GM23248 (cell line): ENCODE results near the gene MYMK. TPM values are rescaled to one million over a fixed set of nuclear protein-coding genes. Genes with fewer than 3 reads are reported as not detected.

Experiments used
- DNase-seq: peaks from one replicate; pipeline ENCODE4 v3.0.0-alpha.2; 2015
- H2AFZ ChIP-seq: fragments of 200-600 bp; sonication (generic); 2 replicates; pipeline ENCODE4 v1.6.1; 2016; ENCODE audit warnings: antibody characterized with exemption
- H3F3A ChIP-seq: fragments of 200-600 bp; sonication (generic); 2 replicates; pipeline ENCODE4 v1.6.1; 2016; ENCODE audit warnings: mild to moderate bottlenecking, antibody characterized with exemption, mixed run types; ENCODE audit not compliant: insufficient read depth
- H3K27ac ChIP-seq: fragments of 200-600 bp; sonication (generic); 2 replicates; pipeline ENCODE4 v1.5.1; 2016; ENCODE audit warnings: mild to moderate bottlenecking
- H3K27me3 ChIP-seq: fragments of 200-600 bp; sonication (generic); replicated peaks from 2 replicates; pipeline ENCODE4 v1.6.1; 2016; ENCODE audit warnings: mild to moderate bottlenecking; ENCODE audit not compliant: insufficient read depth
- H3K36me3 ChIP-seq: fragments of 200-600 bp; sonication (generic); 2 replicates; pipeline ENCODE4 v1.6.1; 2016; ENCODE audit warnings: low read depth, mild to moderate bottlenecking
- H3K4me1 ChIP-seq: fragments of 200-600 bp; sonication (generic); 2 replicates; pipeline ENCODE4 v1.6.1; 2016; ENCODE audit warnings: mild to moderate bottlenecking; ENCODE audit not compliant: insufficient read depth
- H3K4me2 ChIP-seq: fragments of 200-600 bp; sonication (generic); one replicate; pipeline ENCODE4 v1.6.1; 2016; ENCODE audit warnings: mild to moderate bottlenecking; ENCODE audit not compliant: unreplicated experiment
- H3K4me3 ChIP-seq: fragments of 200-600 bp; sonication (generic); 2 replicates; pipeline ENCODE4 v1.5.1; 2016; ENCODE audit warnings: mild to moderate bottlenecking
- H3K79me2 ChIP-seq: fragments of 200-600 bp; sonication (generic); 2 replicates; pipeline ENCODE4 v1.6.1; 2016; ENCODE audit warnings: mild to moderate bottlenecking; ENCODE audit not compliant: insufficient read depth
- H3K9ac ChIP-seq: fragments of 200-600 bp; sonication (generic); 2 replicates; pipeline ENCODE4 v1.6.1; 2016; ENCODE audit warnings: mild to moderate bottlenecking
- H3K9me2 ChIP-seq: fragments of 200-600 bp; sonication (generic); 2 replicates; pipeline ENCODE4 v1.6.1; 2016; ENCODE audit warnings: mixed run types, mild to moderate bottlenecking, moderate library complexity; ENCODE audit not compliant: insufficient read depth
- H3K9me3 ChIP-seq: fragments of 200-600 bp; sonication (generic); one replicate; pipeline ENCODE4 v1.6.1; 2017; ENCODE audit warnings: low read depth
- H4K20me1 ChIP-seq: fragments of 200-600 bp; sonication (generic); 2 replicates; pipeline ENCODE4 v1.6.0; 2016; ENCODE audit not compliant: insufficient read depth
- EZH2 ChIP-seq: fragments of 200-600 bp; sonication (generic); IDR thresholded peaks from 2 replicates; pipeline ENCODE4 v1.6.1; 2018; ENCODE audit warnings: antibody characterized with exemption, mild to moderate bottlenecking; ENCODE audit not compliant: insufficient read depth, poor library complexity, severe bottlenecking
- EZH2phosphoT487 ChIP-seq: fragments of 200-600 bp; sonication (generic); IDR thresholded peaks from 2 replicates; pipeline ENCODE4 v1.6.1; 2018; ENCODE audit warnings: antibody characterized with exemption, moderate library complexity, mild to moderate bottlenecking, low read depth; ENCODE audit not compliant: insufficient read depth
- WGBS, 2 experiments: methylation state at CpG; one replicate each; pipeline ENCODE4 v1.1.6; 2015 to 2017; ENCODE audit warnings: low lambda C conversion rate in 2 of 2, low coverage in 1 of 2; ENCODE audit errors: missing lambda C conversion rate in 2 of 2; 5-methylcytosine and 5-hydroxymethylcytosine counted together
- in situ Hi-C: fragments of 300-500 bp; cut with MboI; formaldehyde crosslinking; loops from 2 replicates; pipeline ENCODE4 v1.15.0; 2020
- polyA plus RNA-seq: library from polyadenylated mRNA; unstranded; fragments of >200 nt; fragmentation: Nextera tagmentation; extraction: Ambion mirVana; gene quantifications from 2 replicates; pipeline ENCODE4 v1.2.1, GENCODE V29; 2016
- total RNA-seq: library from RNA; depleted of rRNA; stranded (reverse); fragments of >200 nt; shearing (Covaris generic); gene quantifications from 2 replicates; pipeline ENCODE4 v1.2.3, GENCODE V29; 2014

The MYMK gene
- total and polyA plus RNA-seq, 2 experiments from 2014 or later, result not detected

DNA sequence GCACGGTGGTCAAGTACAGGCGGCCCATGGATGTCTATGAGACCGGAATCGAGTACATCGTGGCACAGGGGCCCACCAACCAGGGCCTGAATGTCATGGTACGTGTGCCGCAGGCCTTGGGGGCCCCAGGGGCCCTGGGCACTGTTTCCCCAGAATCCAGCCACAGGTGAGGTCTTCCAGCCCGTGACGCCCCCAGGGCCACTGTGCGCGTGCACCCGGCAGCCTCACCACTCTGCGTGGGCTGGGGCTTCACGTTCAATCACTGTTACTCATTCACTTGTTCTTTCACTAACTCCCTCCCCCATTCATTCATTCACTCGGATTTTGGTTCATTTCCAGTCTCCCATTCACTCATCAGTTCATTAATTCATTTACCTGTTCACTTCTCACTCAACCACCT is 22.4 kb upstream of the MYMK start:
- WGBS, 2 experiments, result 62 to 65% methylated on average over 15 of the region's 15 CpGs
- DNase-seq, result no peak
- H3K9ac ChIP-seq, result no peak overlapping the region
- in situ Hi-C loops, result no loop called here
- H3F3A ChIP-seq, result no peaks in the 10 kb centered on the region
- no peaks in the 10 kb centered on the region for H4K20me1 ChIP-seq
- no peak overlapping the region for H3K4me2 ChIP-seq
- H3K9me2 ChIP-seq, result no peaks in the 10 kb centered on the region
- no peak for TF ChIP-seq EZH2phosphoT487
- TF ChIP-seq EZH2, result no peak
- no peak overlapping the region for H3K27ac ChIP-seq
- no peaks in the 10 kb centered on the region for H3K9me3 ChIP-seq
- no peak overlapping the region for H3K4me3 ChIP-seq
- H3K36me3 ChIP-seq, result no peaks in the 10 kb centered on the region
- H3K4me1 ChIP-seq, result no peaks in the 10 kb centered on the region
- no peaks in the 10 kb centered on the region for H3K79me2 ChIP-seq
- no peaks in the 10 kb centered on the region for H3K27me3 ChIP-seq
- H2AFZ ChIP-seq, result no peak overlapping the region

- Histone ChIP-seq H3K4me1 (no peaks in the 10 kb centered on the region), H3K9me3 (no peaks in the 10 kb centered on the region), H2AFZ (no peak overlapping the region), H3K27ac (no peak overlapping the region), H3K4me3 (no peak overlapping the region), H3K9me2 (no peaks in the 10 kb centered on the region), H3K27me3 (no peaks in the 10 kb centered on the region), H3K36me3 (no peaks in the 10 kb centered on the region), H3K79me2 (no peaks in the 10 kb centered on the region), H3K4me2 (no peak overlapping the region), H3F3A (no peaks in the 10 kb centered on the region), H4K20me1 (no peaks in the 10 kb centered on the region), H3K9ac (no peak overlapping the region)
- TF ChIP-seq EZH2phosphoT487 (no peak), EZH2 (no peak)
- WGBS, 2 experiments, result 57 to 61% methylated on average over 8 of the region's 8 CpGs
- no peak for DNase-seq
- in situ Hi-C loops, result no loop called here
Measured at GRCh38 chr9:133546287-133546680, 21.5 kb upstream of the MYMK start.

DNA sequence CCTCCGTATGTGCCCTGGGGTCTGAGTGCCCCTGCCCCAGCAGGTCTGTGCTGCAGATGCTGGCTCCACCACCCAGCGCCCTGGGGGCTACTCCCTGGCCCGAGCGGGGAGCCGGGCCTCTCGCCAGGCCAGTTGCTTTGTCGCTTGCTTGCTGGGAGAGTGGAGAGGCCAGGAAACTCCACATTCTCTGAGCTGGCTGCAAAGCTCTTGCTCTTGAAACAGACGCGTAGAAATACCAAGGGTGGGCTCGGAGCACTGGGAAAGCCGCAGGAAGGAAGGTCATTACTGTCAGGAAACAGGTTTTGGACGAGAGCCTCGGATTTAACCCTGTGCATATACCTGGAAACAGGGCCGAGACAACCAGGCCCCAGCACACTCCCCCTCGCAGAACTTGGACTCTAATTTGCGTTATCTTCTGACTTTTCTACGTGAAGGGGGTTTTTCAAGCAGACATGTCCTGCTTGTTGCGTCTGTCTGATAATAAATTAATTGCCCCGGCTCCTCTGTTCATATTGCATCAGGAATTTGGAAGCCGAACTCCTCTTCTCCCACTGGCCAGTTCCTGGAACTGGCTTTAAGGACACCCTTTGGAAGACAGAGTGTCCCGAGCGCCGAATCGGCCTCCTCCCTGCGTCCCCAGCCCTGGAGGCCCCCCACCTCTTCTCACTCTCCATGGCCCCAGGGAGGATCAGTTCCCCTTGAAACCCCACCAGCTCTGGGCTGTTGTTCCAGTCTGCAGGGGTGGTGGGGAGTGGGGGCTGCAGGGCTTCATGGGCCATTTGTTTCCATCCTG is 20.9 kb upstream of the MYMK start:
- Histone ChIP-seq H3K27ac (no peak overlapping the region), H4K20me1 (no peaks in the 10 kb centered on the region), H2AFZ (no peak overlapping the region), H3K9ac (no peak overlapping the region), H3K27me3 (no peaks in the 10 kb centered on the region), H3K4me3 (no peak overlapping the region), H3K9me3 (no peaks in the 10 kb centered on the region), H3K9me2 (no peaks in the 10 kb centered on the region), H3K79me2 (no peaks in the 10 kb centered on the region), H3K36me3 (no peaks in the 10 kb centered on the region), H3K4me1 (no peaks in the 10 kb centered on the region), H3K4me2 (no peak overlapping the region), H3F3A (no peaks in the 10 kb centered on the region)
- TF ChIP-seq EZH2 (no peak), EZH2phosphoT487 (no peak)
- in situ Hi-C loops, result no loop called here
- WGBS, 2 experiments, result 57 to 59% methylated on average over 24 to 25 of the region's 25 CpGs
- no peak for DNase-seq

DNA sequence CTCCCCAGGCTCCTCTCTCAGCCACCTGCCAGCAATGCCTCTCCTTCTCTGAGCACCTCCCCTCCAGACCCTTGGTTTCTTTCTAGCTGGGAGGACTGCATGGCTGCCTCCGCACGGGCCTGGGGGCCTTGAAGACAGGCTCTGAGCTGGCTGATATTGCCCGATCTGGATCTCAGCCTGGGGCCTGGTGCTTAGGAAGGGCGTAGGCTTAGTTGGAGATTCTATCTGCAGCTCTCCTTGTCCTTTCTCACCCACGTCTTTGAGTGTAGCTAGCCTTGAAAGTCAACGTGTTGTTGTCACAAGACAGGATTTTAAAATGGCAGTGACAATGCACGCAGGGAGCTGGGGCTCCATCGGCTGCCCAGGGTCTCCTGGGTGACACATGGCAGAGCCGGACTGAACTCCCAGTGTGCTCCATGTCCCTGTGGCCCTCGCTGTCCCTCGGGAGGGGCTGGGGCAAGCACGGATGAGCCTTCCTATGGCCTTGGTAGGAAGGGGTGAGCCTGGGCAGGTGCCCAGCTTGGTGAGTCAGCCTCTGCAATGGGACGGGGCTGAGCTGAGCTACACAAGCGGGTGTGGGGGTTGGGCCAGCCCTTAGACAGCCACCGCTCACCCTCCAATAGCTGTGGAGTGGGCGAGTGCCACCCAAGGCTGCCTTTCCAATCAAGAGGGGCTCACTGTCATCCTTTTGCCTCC is 19.2 kb upstream of the MYMK start:
- H3K9ac ChIP-seq, result no peak overlapping the region
- H2AFZ ChIP-seq, result no peak overlapping the region
- H3K79me2 ChIP-seq, result no peaks in the 10 kb centered on the region
- H3K36me3 ChIP-seq, result no peaks in the 10 kb centered on the region
- no peak overlapping the region for H3K4me3 ChIP-seq
- TF ChIP-seq EZH2, result no peak
- TF ChIP-seq EZH2phosphoT487, result no peak
- H3F3A ChIP-seq, result no peaks in the 10 kb centered on the region
- no peaks in the 10 kb centered on the region for H3K9me2 ChIP-seq
- in situ Hi-C loops, result no loop called here
- H3K27me3 ChIP-seq, result 0 out of 2 replicates have a peak, but pooled peaks cover 4% of the 10 kb centered on the region
- H3K27ac ChIP-seq, result no peak overlapping the region
- no peak overlapping the region for H3K4me2 ChIP-seq
- no peak for DNase-seq
- WGBS, 2 experiments, result 61 to 65% methylated on average over 16 of the region's 16 CpGs
- H3K9me3 ChIP-seq, result no peaks in the 10 kb centered on the region
- H3K4me1 ChIP-seq, result no peaks in the 10 kb centered on the region
- H4K20me1 ChIP-seq, result no peaks in the 10 kb centered on the region
